GM20000 (cell line): Measurements from ENCODE around the gene SGK1.

Source experiments
- DNase-seq: peaks from one replicate; pipeline ENCODE4 v3.0.0; 2012; ENCODE audit warnings: low spot score
- TF ChIP-seq, protein P1 (sequence below): IDR thresholded peaks from 2 replicates; pipeline ENCODE4 v1.5.1; 2012; ENCODE audit warnings: mild to moderate bottlenecking, control low read depth; ENCODE audit errors: extremely low read depth, missing control alignments

SGK1 gene

DNA sequence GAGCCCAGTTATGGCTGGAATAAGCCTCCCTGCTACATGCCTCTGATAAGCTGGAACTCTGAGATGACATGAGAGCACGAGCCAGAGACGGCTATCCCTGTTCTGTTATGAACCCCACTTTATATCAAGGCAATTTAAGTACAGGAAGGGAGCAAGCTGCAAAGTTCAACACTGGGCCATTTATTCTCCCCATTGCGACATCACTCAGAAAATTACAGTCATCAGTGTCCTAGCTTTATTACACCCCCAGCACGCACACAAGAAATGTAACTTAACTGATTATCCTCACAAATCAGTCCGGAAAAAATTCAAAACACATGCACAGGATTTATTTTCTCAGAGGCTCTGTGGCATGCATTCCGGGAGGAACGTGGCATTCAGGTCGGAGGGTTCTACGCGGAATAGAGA is 140.2 kb downstream of the SGK1 start:
- DNase-seq: no peak
- TF ChIP-seq, protein P1, sequence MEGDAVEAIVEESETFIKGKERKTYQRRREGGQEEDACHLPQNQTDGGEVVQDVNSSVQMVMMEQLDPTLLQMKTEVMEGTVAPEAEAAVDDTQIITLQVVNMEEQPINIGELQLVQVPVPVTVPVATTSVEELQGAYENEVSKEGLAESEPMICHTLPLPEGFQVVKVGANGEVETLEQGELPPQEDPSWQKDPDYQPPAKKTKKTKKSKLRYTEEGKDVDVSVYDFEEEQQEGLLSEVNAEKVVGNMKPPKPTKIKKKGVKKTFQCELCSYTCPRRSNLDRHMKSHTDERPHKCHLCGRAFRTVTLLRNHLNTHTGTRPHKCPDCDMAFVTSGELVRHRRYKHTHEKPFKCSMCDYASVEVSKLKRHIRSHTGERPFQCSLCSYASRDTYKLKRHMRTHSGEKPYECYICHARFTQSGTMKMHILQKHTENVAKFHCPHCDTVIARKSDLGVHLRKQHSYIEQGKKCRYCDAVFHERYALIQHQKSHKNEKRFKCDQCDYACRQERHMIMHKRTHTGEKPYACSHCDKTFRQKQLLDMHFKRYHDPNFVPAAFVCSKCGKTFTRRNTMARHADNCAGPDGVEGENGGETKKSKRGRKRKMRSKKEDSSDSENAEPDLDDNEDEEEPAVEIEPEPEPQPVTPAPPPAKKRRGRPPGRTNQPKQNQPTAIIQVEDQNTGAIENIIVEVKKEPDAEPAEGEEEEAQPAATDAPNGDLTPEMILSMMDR: no peak

DNA sequence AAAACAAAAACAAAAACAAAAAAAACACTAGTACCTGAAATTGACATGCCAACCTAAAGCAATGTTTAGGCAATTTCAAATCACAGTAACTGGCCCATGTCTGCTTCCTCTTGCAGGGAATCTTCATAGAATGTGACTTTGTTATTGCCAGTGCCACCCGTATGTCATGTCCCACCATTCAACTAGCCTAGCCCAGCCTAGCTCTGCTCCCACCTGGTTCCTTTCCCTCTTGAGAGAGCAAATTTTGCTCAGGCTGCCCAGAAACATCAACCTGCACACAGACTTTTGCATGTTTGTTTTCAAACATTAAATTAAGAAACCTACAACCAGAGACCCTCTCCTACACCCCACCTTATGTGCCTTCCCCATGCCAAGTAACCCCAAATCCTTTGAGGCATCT is 140.7 kb downstream of the SGK1 start:
- DNase-seq: no peak
- TF ChIP-seq, protein P1: no peak

DNA sequence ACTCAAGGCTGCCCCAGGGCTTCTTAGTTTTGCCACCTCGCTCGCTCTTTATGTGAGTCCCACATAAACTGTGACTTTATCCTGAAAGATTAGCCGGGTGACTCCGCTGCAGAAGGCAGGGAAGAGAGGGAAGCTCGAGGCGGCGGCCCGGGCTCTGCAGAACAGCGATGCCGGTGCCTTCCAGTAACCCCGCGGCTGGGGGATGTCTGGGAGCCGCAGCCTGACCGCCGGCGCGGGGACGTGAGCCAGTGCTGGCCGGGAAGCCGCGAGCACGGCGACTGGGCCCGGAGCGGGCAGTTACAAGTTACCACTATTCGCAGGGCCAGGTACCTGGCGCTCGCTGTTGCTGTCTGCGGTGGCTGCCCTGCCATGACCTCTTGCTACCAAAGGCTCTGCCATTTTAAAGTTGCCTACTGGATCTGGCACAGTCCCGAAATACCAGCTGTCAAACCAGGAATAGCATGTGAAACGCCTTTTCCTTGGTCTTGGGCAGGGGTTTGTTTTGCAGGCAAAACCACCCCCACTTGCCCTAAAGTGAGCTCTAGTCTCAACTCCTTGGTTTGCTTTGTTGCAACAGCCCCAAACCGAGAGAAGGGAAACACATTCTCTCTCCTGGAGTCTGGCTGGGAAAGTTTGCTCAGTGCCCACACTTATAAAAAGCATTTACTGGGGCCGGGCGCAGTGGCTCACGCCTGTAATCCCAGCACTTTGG is 141.5 kb downstream of the SGK1 start:
- no peak for DNase-seq
- TF ChIP-seq, protein P1: no peak

DNA sequence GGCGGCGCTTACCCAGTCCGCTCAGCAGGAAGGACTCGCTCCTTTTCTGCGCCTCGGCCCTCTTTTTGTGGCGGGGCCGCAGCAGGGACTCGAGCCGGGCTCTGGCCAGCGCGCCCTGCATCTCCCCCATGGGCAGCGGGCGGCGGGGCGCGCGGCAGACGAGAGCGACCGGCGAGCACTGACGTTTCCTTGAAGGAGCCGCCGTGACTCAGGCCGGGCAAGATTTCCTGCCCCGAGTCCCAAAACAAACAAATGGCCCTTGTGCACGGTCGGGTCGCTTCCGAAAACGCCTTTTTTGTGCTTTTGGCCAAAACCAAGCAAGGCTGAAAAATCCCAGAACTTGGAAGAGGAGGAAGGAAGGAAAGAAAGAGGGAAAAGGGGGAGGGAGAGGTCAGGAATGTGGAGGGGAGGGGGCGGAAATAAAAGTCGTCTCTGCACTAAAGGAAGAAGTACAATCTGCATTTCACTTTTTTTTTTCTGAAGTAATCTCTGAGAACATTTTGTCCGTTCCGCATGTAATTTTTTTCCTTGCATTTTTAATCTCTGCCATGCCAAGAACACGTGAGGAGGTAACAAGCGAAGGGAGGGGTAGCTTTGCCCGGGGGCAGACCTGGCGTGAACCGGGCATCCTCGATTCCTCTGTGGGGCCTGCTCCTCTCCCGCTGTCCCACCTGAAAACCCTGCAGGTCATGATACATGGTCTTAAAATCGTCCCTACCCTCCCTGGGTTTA is 142.2 kb downstream of the SGK1 start:
- TF ChIP-seq, protein P1: no peak
- peak; percentile 54 for DNase-seq

DNA sequence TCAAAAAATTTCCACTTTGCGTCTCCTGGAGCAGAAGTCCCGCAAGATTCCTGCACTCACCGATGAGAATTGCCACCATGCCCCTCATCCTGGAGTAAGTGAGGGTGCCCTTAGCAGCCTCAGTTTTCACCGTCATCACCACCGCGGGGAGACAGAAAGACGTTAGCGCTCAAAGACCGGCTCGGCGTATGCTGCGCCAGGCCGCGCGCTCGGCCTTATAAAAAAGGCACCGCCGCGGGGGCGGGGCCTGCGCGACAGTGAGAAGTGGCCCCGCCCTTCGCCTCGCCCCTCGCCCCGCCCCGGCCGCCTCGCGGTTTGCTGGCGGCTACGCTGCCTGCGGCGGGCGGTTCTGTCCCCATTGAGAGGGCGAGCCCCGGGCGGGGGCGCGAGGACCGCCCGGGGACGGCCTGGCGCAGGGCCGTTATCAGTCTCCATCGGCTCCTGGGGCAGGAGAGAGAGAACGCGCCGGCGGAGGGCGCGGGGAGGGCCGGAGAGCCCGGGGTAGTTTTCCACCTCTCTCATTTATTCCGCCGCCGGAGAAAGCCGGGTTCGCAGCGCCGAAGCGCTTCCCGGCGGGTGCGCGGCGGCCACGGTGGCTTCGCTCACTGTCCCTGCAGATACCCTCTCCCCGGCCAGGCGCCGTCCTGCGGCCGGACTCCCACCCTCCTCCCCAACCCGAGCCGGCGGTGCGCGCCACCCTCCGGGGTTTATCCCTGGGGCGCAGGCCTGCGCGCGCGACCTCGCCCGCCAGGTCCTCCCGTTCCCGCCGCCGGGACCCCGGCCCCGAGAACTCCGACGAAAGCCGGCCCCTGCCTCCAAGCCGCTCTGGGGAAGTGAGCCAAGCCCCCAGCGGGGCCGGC is 143.0 kb downstream of the SGK1 start:
- DNase-seq: peak; percentile 94
- TF ChIP-seq, protein P1: peak; percentile 4

DNA sequence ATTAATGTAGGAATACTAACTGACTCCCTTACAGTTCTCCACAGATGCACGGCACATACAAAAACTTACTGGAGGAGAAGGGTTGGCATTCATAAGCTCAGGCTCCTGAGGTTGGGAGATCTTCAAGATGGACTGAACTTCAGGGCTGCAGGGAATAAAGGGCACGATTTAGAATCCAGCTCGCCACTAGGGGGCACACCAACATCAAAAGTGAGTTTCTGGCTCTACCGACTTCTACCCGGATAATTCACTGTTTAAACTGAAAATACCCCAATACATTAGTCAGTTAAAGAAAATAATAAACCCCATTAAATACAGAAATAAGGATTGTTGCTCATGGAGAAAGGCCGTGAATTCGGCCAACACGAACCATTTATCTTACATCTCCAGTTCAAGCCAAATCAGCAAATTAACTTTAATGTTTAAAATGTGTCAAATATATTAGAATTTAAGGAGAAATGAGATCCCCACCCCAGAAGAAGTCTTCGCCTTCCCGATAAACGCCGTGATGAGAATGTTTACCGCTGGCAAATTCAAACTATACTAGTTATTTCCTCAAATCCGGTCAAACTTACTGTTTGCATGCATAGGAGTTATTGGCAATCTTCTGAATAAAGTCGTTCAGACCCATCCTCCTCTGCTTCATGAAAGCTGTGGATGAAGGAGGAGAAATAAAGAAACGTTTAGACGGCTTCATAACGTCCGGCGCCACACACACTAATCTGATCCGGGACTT is 143.8 kb downstream of the SGK1 start:
- TF ChIP-seq, protein P1: peak; percentile 52
- DNase-seq: peak; percentile 72

DNA sequence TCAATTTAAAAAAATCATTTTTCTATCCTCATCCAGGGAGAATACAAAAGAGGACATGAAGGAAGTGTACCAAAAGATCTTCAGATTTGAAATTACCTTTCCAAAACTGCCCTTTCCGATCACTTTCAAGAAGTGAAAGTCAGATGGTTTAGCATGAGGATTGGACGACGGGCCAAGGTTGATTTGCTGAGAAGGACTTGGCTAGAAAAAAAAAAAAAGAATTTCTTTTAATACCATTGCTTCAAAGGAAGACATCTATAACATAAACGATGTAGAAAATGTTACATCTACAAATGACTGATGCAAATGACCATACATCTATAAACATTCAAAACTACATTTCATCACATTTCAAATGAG is 144.6 kb downstream of the SGK1 start:
- TF ChIP-seq, protein P1: no peak
- no peak for DNase-seq
